Activated CD8-positive, alpha-beta T cell treated with anti-CD3 and anti-CD28 coated beads, Interleukin-2, amount 10 ng/mL, durations not matched to agents 7 days and 5 days (primary cell): ENCODE data around the gene ZNF18. TPM values are rescaled to one million over a fixed set of nuclear protein-coding genes. Genes with fewer than 3 reads are reported as not detected.

Experiments used
- ATAC-seq: fragments of 150-1000 bp; cut with Tn5 transposase; one replicate; pipeline ENCODE4 v1.10.0; 2021; ENCODE audit warnings: moderate library complexity
- CTCF ChIA-PET: fragments of 350-600 bp; sonication (Branson Sonifier 250); formaldehyde crosslinking; loops from one replicate; lab custom pipeline; 2021; ENCODE audit warnings: antibody characterized with exemption; lab: Charles Lee
- POLR2A ChIA-PET: fragments of 350-600 bp; sonication (Branson Sonifier 250); formaldehyde crosslinking; loops from one replicate; lab custom pipeline; 2021; ENCODE audit warnings: antibody characterized with exemption; lab: Charles Lee
- DNase-seq: peaks from one replicate; pipeline ENCODE4 v3.0.0-alpha.2; 2020
- H3K27ac Mint-ChIP-seq: one replicate; pipeline ENCODE4 v1.8.0; 2021; ENCODE audit warnings: mild to moderate bottlenecking, mixed read lengths
- H3K27me3 Mint-ChIP-seq: one replicate; pipeline ENCODE4 v1.8.0; 2021; ENCODE audit warnings: low read depth, mixed read lengths
- H3K36me3 Mint-ChIP-seq: one replicate; pipeline ENCODE4 v1.8.0; 2021; ENCODE audit warnings: low read depth, mixed read lengths
- H3K4me1 Mint-ChIP-seq: one replicate; pipeline ENCODE4 v1.8.0; 2021; ENCODE audit warnings: low read depth, mixed read lengths
- H3K4me3 Mint-ChIP-seq: one replicate; pipeline ENCODE4 v1.8.0; 2021; ENCODE audit warnings: mild to moderate bottlenecking, mixed read lengths
- H3K9me3 Mint-ChIP-seq: one replicate; pipeline ENCODE4 v1.8.0; 2022; ENCODE audit warnings: mixed read lengths; ENCODE audit not compliant: insufficient read depth
- total RNA-seq, 2 experiments: library from RNA; stranded (reverse); gene quantifications; one replicate each; pipeline ENCODE4 v1.2.3, GENCODE V29; 2021

The ZNF18 gene
- total RNA-seq, 2 experiments from 2014 or later = 11.7 to 13.7 TPM

- DNase-seq = no peak
- Mint-ChIP-seq H3K9me3 (no peaks in the 10 kb centered on the region), H3K4me1 (peaks cover 54% of the 10 kb centered on the region), H3K4me3 (peak overlapping the region; percentile 80), H3K27ac (no peak overlapping the region), H3K36me3 (peaks cover 19% of the 10 kb centered on the region), H3K27me3 (peaks cover 6% of the 10 kb centered on the region)
- ChIA-PET POLR2A (interaction anchor here (2.2 to 8.1 kb wide), 2 partner anchors 14 to 25 kb away, joined by 5 to 128 read pairs; partner anchors contain the start of gene ZNF18), CTCF (interaction anchor here (1.0 kb wide), 2 partner anchors 25 to 27 kb away, joined by 3 read pairs; partner anchors contain the start of gene ZNF18)
- ATAC-seq = no peak
Measured at GRCh38 chr17:12022310-12022709, 25.0 kb upstream of the ZNF18 start.

DNA sequence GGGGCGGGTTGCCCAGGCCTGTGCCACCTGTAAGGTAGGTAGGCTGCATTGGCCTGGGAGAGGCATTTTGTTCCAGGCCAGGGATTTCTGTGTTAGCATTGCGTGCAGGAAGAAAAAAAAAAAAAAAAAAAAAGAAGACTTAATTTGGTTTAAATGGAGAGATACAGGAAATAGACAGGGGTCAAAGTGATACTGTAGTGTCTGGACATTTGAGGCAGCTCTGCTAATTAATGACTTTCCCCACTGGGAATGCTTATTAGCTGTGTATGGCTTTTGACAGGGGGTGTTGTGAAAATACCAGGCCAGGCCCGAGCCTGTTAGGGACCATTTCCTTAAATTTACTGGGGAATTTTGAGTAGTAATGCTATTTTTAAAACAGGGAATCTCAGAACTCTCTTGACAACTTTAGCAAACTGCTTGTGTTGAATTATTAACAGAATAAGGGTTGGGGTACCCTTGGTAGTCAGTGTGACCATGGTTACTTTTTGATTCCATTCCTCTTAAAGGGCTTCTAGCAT, 24.4 kb upstream of the ZNF18 start:
- Mint-ChIP-seq H3K9me3 (no peaks in the 10 kb centered on the region), H3K4me3 (peak overlapping the region; percentile 80), H3K4me1 (peaks cover 50% of the 10 kb centered on the region), H3K27ac (peak overlapping the region; percentile 69), H3K27me3 (peaks cover 6% of the 10 kb centered on the region), H3K36me3 (peaks cover 13% of the 10 kb centered on the region)
- no peak for ATAC-seq
- POLR2A ChIA-PET = interaction anchor here (0.6 to 8.1 kb wide), 3 partner anchors 10 to 24 kb away, joined by 3 to 128 read pairs (median 5); partner anchors contain the start of gene ZNF18
- DNase-seq = no peak
- CTCF ChIA-PET = interaction anchor here (1.0 kb wide), 2 partner anchors 24 to 28 kb away, joined by 3 read pairs; partner anchors contain the start of gene ZNF18

- POLR2A ChIA-PET = interaction anchor here (0.6 to 8.1 kb wide), 13 partner anchors 10 to 116 kb away, joined by 3 to 128 read pairs (median 4); partner anchors contain the start of gene ZNF18
- Mint-ChIP-seq H3K27ac (peak within 1 kb of the TSS; percentile 69), H3K36me3 (peaks cover 5% of the 10 kb centered on the region), H3K27me3 (peaks cover 6% of the 10 kb centered on the region), H3K4me1 (peaks cover 43% of the 10 kb centered on the region), H3K9me3 (no peaks in the 10 kb centered on the region), H3K4me3 (peak within 1 kb of the TSS; percentile 80)
- DNase-seq = peak; percentile 92
- CTCF ChIA-PET = interaction anchor here (0.8 to 1.5 kb wide), 7 partner anchors 11 to 55 kb away, joined by 3 to 4 read pairs (median 3); partner anchors contain the start of gene ZNF18
- ATAC-seq = peak; percentile 96
Measured at GRCh38 chr17:12020642-12021622, 23.7 kb upstream of the ZNF18 start, which contains the start of gene MAP2K4. MAP2K4 (plus strand) TSS chr17:12020877; CDS start chr17:12020887, 10 bp downstream.

- peaks cover 4% of the 10 kb centered on the region for H3K4me1 Mint-ChIP-seq
- CTCF ChIA-PET = interaction anchor here (0.8 kb wide), 1 partner anchor 9 kb away, joined by 3 read pairs; no protein-coding TSS in a partner anchor
- no peak overlapping the region for H3K27ac Mint-ChIP-seq
- no peaks in the 10 kb centered on the region for H3K9me3 Mint-ChIP-seq
- no peak overlapping the region for H3K4me3 Mint-ChIP-seq
- no peak for ATAC-seq
- POLR2A ChIA-PET = interaction anchor here (1.4 to 3.2 kb wide), 2 partner anchors 10 to 13 kb away, joined by 4 to 22 read pairs; partner anchors contain the start of genes MAP2K4 and ZNF18
- DNase-seq = no peak
- no peaks in the 10 kb centered on the region for H3K36me3 Mint-ChIP-seq
- H3K27me3 Mint-ChIP-seq = peaks cover 11% of the 10 kb centered on the region
Measured at GRCh38 chr17:12007466-12007865, 10.2 kb upstream of the ZNF18 start.

- DNase-seq = no peak
- Mint-ChIP-seq H3K36me3 (peaks cover 3% of the 10 kb centered on the region), H3K4me3 (no peak overlapping the region), H3K9me3 (no peaks in the 10 kb centered on the region), H3K27ac (no peak overlapping the region), H3K27me3 (no peaks in the 10 kb centered on the region), H3K4me1 (peaks cover 20% of the 10 kb centered on the region)
- ATAC-seq = no peak
- ChIA-PET POLR2A (interaction anchor here (6.1 kb wide), 1 partner anchor 22 kb away, joined by 128 read pairs; the partner anchor contains the start of gene MAP2K4), CTCF (interaction anchor here (1.5 kb wide), 1 partner anchor 21 kb away, joined by 4 read pairs; the partner anchor contains the start of gene MAP2K4)
Measured at GRCh38 chr17:11999696-12000095, 2.4 kb upstream of the ZNF18 start.

GRCh38 chr17:11997972-11998233, 628 bp upstream of the ZNF18 start:
- H3K27ac Mint-ChIP-seq = peak overlapping the region; percentile 98
- H3K36me3 Mint-ChIP-seq = peaks cover 8% of the 10 kb centered on the region
- DNase-seq = no peak
- no peak for ATAC-seq
- POLR2A ChIA-PET = interaction anchor here (0.6 to 6.1 kb wide), 14 partner anchors 9 to 1020 kb away, joined by 3 to 128 read pairs (median 8); partner anchors contain the start of genes ELAC2 and MAP2K4
- peaks cover 19% of the 10 kb centered on the region for H3K4me1 Mint-ChIP-seq
- CTCF ChIA-PET = interaction anchor here (0.7 to 1.5 kb wide), 5 partner anchors 9 to 1020 kb away, joined by 3 to 4 read pairs (median 3); partner anchors contain the start of genes ELAC2 and MAP2K4
- H3K9me3 Mint-ChIP-seq = no peaks in the 10 kb centered on the region
- H3K4me3 Mint-ChIP-seq = peak overlapping the region; percentile 97
- no peaks in the 10 kb centered on the region for H3K27me3 Mint-ChIP-seq

DNA sequence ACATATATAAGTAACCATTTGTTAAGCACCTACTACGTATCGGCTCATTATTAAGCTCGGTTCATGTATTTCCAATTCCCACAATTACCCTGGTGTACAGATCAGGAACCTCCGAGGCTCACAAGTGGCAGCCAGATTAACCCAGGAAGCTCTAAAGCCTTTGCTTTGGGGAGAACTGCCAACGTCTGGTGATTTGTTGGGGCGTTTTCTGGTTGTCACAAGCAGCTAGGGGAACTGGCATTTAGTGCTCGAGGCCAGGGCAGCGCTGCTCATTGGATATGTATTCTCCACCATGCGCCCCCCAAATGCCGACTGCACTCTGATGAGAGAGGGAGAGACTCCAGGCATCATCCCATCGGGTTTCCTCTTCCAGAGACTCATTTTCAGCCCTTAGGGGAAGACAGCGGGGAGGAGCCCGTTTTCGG, 541 bp downstream of the ZNF18 start:
- H3K27me3 Mint-ChIP-seq = no peaks in the 10 kb centered on the region
- peaks cover 17% of the 10 kb centered on the region for H3K36me3 Mint-ChIP-seq
- H3K9me3 Mint-ChIP-seq = no peaks in the 10 kb centered on the region
- DNase-seq (peak; percentile 71), ATAC-seq (peak; percentile 42)
- H3K4me1 Mint-ChIP-seq = peaks cover 16% of the 10 kb centered on the region
- CTCF ChIA-PET = interaction anchor here (1.0 to 1.4 kb wide), 4 partner anchors 10 to 1021 kb away, joined by 3 to 8 read pairs (median 4); partner anchors contain the start of genes ELAC2 and MAP2K4
- POLR2A ChIA-PET = interaction anchor here (0.7 to 6.1 kb wide), 17 partner anchors 8 to 1032 kb away, joined by 3 to 128 read pairs (median 6); partner anchors contain the start of gene MAP2K4
- H3K4me3 Mint-ChIP-seq = peak overlapping the region; percentile 97
- H3K27ac Mint-ChIP-seq = peak overlapping the region; percentile 93

DNA sequence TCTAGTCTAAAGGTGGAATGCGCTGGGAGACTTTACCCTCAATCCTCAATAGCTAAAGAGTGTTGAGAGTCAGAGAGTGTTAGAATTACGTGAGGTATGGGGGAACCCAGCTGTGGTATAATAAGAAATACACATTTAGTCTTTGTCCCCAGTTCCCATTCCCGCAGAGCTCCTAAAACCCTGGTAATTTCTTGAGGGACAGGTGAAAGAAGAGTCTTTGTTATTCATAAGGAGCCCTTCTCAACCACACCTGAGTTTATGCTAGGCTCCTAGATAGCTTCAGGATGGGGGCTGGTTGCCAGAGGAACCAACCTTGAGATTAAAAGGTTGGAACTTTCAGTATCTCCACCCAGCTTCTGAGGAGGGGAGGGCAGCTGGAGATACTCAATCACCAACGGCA, 5.8 kb downstream of the ZNF18 start:
- DNase-seq (no peak), ATAC-seq (no peak)
- CTCF ChIA-PET = no interaction called here
- Mint-ChIP-seq H3K36me3 (peaks cover 51% of the 10 kb centered on the region), H3K4me1 (peaks cover 11% of the 10 kb centered on the region), H3K27ac (no peak overlapping the region), H3K9me3 (no peaks in the 10 kb centered on the region), H3K27me3 (no peaks in the 10 kb centered on the region), H3K4me3 (no peak overlapping the region)
- POLR2A ChIA-PET = interaction anchor here (0.6 to 1.0 kb wide), 2 partner anchors 29 to 1167 kb away, joined by 3 to 6 read pairs; partner anchors contain the start of gene MAP2K4

GRCh38 chr17:11990363-11990983, 6.8 kb downstream of the ZNF18 start:
- CTCF ChIA-PET = interaction anchor here (2.6 kb wide), 1 partner anchor 11 kb away, joined by 5 read pairs; no protein-coding TSS in a partner anchor
- ATAC-seq = no peak
- POLR2A ChIA-PET = interaction anchor here (1.0 kb wide), 1 partner anchor 30 kb away, joined by 6 read pairs; the partner anchor contains the start of gene MAP2K4

GRCh38 chr17:11986942-11987329, 10.3 kb downstream of the ZNF18 start:
- CTCF ChIA-PET = interaction anchor here (0.7 to 1.4 kb wide), 2 partner anchors 10 to 12 kb away, joined by 3 to 8 read pairs; partner anchors contain the start of gene ZNF18
- H3K9me3 Mint-ChIP-seq = no peaks in the 10 kb centered on the region
- POLR2A ChIA-PET = interaction anchor here (4.9 kb wide), 1 partner anchor 10 kb away, joined by 25 read pairs; the partner anchor contains the start of gene ZNF18
- H3K36me3 Mint-ChIP-seq = peaks cover 56% of the 10 kb centered on the region
- H3K4me3 Mint-ChIP-seq = no peak overlapping the region
- no peaks in the 10 kb centered on the region for H3K27me3 Mint-ChIP-seq
- DNase-seq (no peak), ATAC-seq (no peak)
- H3K4me1 Mint-ChIP-seq = peaks cover 2% of the 10 kb centered on the region
- H3K27ac Mint-ChIP-seq = no peak overlapping the region

More at GRCh38 chr17:11990363-11990983, 6.8 kb downstream of the ZNF18 start:
- Mint-ChIP-seq H3K9me3 (no peaks in the 10 kb centered on the region), H3K4me1 (peaks cover 6% of the 10 kb centered on the region), H3K4me3 (no peak overlapping the region), H3K27ac (no peak overlapping the region), H3K27me3 (no peaks in the 10 kb centered on the region), H3K36me3 (peaks cover 51% of the 10 kb centered on the region)
- DNase-seq = no peak
